DOHH2 (cell line): ENCODE measurements around the gene HOXA1.

Source experiments
- H3F3A ChIP-seq: fragments of 200-600 bp; sonication (generic), shearing (Covaris generic); 2 replicates; pipeline ENCODE4 v1.6.0; 2016; ENCODE audit warnings: antibody characterized with exemption, mild to moderate bottlenecking; ENCODE audit not compliant: control insufficient read depth, insufficient read depth
- H3K27ac ChIP-seq: fragments of 200-600 bp; sonication (generic); 2 replicates; pipeline ENCODE4 v1.5.1; 2014; ENCODE audit warnings: low read depth, mild to moderate bottlenecking, low read length, moderate library complexity
- H3K27me3 ChIP-seq: fragments of 200-600 bp; sonication (generic); 2 replicates; pipeline ENCODE4 v1.6.1; 2014; ENCODE audit warnings: mild to moderate bottlenecking, low read length, mixed read lengths; ENCODE audit not compliant: control insufficient read depth
- H3K36me3 ChIP-seq: fragments of 200-600 bp; sonication (generic); 2 replicates; pipeline ENCODE4 v1.6.1; 2014; ENCODE audit warnings: mild to moderate bottlenecking, low read length, moderate library complexity, mixed read lengths; ENCODE audit not compliant: control insufficient read depth
- H3K4me1 ChIP-seq: fragments of 200-600 bp; sonication (generic); 2 replicates; pipeline ENCODE4 v1.6.1; 2014; ENCODE audit warnings: mild to moderate bottlenecking, low read length, mixed read lengths; ENCODE audit not compliant: control insufficient read depth
- H3K4me2 ChIP-seq: fragments of 200-600 bp; sonication (generic); 2 replicates; pipeline ENCODE4 v1.6.0; 2014; ENCODE audit warnings: mild to moderate bottlenecking, low read length, moderate library complexity
- H3K4me3 ChIP-seq: fragments of 200-600 bp; sonication (generic); 2 replicates; pipeline ENCODE4 v1.5.1; 2014; ENCODE audit warnings: mild to moderate bottlenecking, low read length, mixed read lengths
- H3K79me2 ChIP-seq: fragments of 200-600 bp; sonication (generic); 2 replicates; pipeline ENCODE4 v1.6.1; 2014; ENCODE audit warnings: mild to moderate bottlenecking, low read length, mixed read lengths; ENCODE audit not compliant: control insufficient read depth
- H3K9me2 ChIP-seq: fragments of 200-600 bp; sonication (generic); replicated peaks from 2 replicates; pipeline ENCODE4 v1.6.1; 2014; ENCODE audit warnings: mild to moderate bottlenecking, low read length, mixed read lengths; ENCODE audit not compliant: control insufficient read depth
- H3K9me3 ChIP-seq: fragments of 200-600 bp; sonication (generic); 2 replicates; pipeline ENCODE4 v1.6.1; 2014; ENCODE audit warnings: antibody characterized with exemption, low read length, mixed read lengths; ENCODE audit not compliant: control insufficient read depth, insufficient read depth
- H4K20me1 ChIP-seq: fragments of 200-600 bp; sonication (generic); 2 replicates; pipeline ENCODE4 v1.6.0; 2014; ENCODE audit warnings: low read depth, mild to moderate bottlenecking, antibody characterized with exemption, low read length, moderate library complexity; ENCODE audit not compliant: control insufficient read depth, insufficient read depth
- EZH2phosphoT487 ChIP-seq: fragments of 200-600 bp; sonication (generic); IDR thresholded peaks from 2 replicates; pipeline ENCODE4 v1.6.1; 2017; ENCODE audit warnings: borderline replicate concordance, mild to moderate bottlenecking, antibody characterized with exemption, low read length, moderate library complexity, mixed read lengths
- TF ChIP-seq, protein P1 (sequence below): fragments of 200-600 bp; sonication (generic); IDR thresholded peaks from one replicate; pipeline ENCODE4 v1.5.1; 2014; ENCODE audit warnings: antibody characterized with exemption, mild to moderate bottlenecking, low read depth, low read length; ENCODE audit not compliant: poor library complexity, severe bottlenecking

Gene HOXA1

DNA sequence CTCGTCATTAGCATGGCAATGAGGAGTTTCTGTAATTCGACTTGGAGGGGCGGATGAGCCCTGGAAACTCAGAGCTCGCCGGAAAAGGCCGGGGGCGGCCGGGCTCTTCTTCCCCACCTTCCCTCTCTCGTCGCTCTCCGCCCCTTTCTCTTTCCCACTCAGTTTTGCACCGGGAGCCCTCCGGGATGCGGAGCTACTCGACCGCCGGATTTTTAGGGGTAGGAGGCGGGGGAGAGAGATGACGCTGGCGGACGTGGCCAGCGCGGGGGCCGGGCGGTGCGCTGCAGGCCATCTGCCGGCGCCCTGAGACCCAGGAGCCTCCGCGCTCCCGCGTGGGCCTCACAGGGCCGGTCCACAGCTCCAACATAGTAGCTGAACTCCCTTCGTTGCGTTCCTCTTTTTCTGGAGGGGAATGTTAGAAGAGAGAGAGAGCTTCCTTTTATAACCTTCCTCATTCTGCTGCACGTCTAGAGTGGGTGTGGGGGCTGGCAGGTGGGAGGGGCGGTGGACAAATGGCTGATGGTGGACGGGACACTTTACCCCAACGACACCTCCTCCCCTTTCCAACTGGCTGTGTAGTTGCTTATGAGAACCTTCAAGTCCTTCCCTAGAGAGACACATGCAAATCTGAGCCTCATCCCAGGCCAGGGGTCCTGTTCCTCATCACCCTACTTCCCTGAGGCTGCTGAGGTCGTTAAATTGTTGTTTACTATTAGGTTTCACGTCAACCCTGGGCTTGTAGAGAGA is 1.1 kb upstream of the HOXA1 start:
- H3K9me3 ChIP-seq = no peaks in the 10 kb centered on the region
- H4K20me1 ChIP-seq = no peaks in the 10 kb centered on the region
- peak overlapping the region; percentile 89 for H3K4me2 ChIP-seq
- no peak for TF ChIP-seq EZH2phosphoT487
- TF ChIP-seq, protein P1, sequence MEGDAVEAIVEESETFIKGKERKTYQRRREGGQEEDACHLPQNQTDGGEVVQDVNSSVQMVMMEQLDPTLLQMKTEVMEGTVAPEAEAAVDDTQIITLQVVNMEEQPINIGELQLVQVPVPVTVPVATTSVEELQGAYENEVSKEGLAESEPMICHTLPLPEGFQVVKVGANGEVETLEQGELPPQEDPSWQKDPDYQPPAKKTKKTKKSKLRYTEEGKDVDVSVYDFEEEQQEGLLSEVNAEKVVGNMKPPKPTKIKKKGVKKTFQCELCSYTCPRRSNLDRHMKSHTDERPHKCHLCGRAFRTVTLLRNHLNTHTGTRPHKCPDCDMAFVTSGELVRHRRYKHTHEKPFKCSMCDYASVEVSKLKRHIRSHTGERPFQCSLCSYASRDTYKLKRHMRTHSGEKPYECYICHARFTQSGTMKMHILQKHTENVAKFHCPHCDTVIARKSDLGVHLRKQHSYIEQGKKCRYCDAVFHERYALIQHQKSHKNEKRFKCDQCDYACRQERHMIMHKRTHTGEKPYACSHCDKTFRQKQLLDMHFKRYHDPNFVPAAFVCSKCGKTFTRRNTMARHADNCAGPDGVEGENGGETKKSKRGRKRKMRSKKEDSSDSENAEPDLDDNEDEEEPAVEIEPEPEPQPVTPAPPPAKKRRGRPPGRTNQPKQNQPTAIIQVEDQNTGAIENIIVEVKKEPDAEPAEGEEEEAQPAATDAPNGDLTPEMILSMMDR = no peak
- peaks cover 35% of the 10 kb centered on the region for H3K4me1 ChIP-seq
- peak overlapping the region; percentile 26 for H3K27ac ChIP-seq
- H3F3A ChIP-seq = peaks cover 3% of the 10 kb centered on the region; the same call in 1 of the 2 replicates
- H3K27me3 ChIP-seq = peaks cover 8% of the 10 kb centered on the region
- peak overlapping the region; percentile 90 for H3K4me3 ChIP-seq
- H3K79me2 ChIP-seq = peaks cover 15% of the 10 kb centered on the region
- no peaks in the 10 kb centered on the region for H3K9me2 ChIP-seq
- no peaks in the 10 kb centered on the region for H3K36me3 ChIP-seq

DNA sequence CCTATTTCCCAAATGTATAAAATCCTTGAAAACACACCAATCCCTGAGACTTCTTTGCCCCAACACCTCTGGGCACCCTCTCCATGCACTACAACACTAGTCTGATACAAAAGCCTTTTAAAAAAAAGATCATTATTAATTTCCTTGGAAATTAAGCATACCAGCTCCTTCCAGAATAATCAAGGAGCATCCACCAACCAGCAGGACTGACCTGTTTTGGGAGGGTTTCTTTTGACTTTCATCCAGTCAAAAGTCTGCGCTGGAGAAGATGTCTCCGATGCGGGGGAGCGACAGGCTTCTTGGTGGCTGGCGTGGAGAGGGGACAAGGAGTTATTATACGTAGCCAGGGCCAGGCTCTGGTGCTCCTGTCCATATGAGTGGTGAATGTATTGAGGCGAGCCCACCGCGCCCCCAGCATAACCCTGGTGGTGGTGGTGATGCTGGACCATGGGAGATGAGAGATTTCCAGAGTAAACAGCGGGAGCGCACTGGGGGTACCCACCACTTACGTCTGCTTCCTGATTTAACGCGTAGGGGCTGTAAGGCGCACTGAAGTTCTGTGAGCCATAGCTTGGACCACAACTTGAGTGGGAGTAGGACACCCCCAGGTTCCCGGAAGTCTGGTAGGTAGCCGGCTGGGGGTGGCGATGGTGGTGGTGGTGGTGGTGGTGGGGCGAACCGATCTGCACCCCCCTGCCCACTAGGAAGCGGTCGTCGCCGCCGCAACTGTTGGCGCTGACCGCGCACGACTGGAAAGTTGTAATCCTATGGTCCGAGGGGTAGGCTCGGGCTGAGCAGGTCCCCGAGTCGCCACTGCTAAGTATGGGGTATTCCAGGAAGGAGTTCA is 527 bp downstream of the HOXA1 start:
- H3K36me3 ChIP-seq = no peaks in the 10 kb centered on the region
- H3K79me2 ChIP-seq = peaks cover 15% of the 10 kb centered on the region
- H4K20me1 ChIP-seq = no peaks in the 10 kb centered on the region
- H3K4me3 ChIP-seq = peak overlapping the region; percentile 90
- H3K4me1 ChIP-seq = peaks cover 36% of the 10 kb centered on the region
- peak overlapping the region; percentile 89 for H3K4me2 ChIP-seq
- H3K9me3 ChIP-seq = no peaks in the 10 kb centered on the region
- H3K9me2 ChIP-seq = no peaks in the 10 kb centered on the region
- H3K27ac ChIP-seq = no peak overlapping the region
- TF ChIP-seq, protein P1 = no peak
- TF ChIP-seq EZH2phosphoT487 = 0 out of 2 replicates have a peak, but pooled peaks have one; percentile 24
- H3F3A ChIP-seq = peaks cover 3% of the 10 kb centered on the region; the same call in 1 of the 2 replicates
- H3K27me3 ChIP-seq = peaks cover 20% of the 10 kb centered on the region

DNA sequence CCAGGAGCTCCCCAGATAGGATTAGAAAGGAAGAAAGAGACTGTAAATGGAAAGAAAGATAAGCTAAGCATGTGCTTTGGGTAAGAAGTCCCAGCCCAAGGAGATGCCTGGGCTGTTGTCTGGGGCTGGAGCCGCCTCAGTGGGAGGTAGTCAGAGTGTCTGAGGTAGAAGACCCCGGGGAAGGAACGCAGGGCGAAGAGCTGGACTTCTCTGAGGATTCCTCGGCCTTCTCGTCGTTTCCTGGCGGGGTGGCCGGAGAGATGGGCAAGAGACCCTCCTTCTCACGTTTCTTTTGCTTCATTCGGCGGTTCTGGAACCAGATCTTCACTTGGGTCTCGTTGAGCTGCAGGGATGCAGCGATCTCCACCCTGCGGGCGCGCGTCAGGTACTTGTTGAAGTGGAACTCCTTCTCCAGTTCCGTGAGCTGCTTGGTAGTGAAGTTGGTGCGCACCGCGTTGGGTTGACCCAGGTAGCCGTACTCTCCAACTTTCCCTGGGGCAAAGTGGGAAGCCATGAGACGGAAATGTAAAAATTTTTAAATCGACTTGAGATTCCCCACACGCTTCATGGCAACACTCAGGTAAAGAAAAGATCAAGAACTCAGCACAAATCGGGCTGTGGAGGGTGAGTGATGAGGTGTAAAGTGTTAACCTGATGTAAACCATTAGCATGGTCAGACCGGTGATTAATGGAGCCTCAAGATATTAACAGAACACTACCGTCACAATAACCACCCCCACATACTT is 1.3 kb downstream of the HOXA1 start:
- no peaks in the 10 kb centered on the region for H4K20me1 ChIP-seq
- H3K4me2 ChIP-seq = peak overlapping the region; percentile 89
- H3K36me3 ChIP-seq = no peaks in the 10 kb centered on the region
- no peaks in the 10 kb centered on the region for H3K9me2 ChIP-seq
- peaks cover 36% of the 10 kb centered on the region for H3K4me1 ChIP-seq
- H3K27me3 ChIP-seq = peaks cover 27% of the 10 kb centered on the region
- peaks cover 15% of the 10 kb centered on the region for H3K79me2 ChIP-seq
- peaks cover 1% of the 10 kb centered on the region; the same call in 1 of the 2 replicates for H3F3A ChIP-seq
- peak overlapping the region; percentile 90 for H3K4me3 ChIP-seq
- no peak overlapping the region for H3K27ac ChIP-seq
- H3K9me3 ChIP-seq = no peaks in the 10 kb centered on the region
- TF ChIP-seq EZH2phosphoT487 = no peak
- TF ChIP-seq, protein P1 = no peak
